OCI-LY1 (cell line): ENCODE results near the gene TOMM40.
"Not testable (repeated sequence)": the region's sequence is repeated elsewhere in the genome, so short reads cannot be mapped to it uniquely, and the experiment has no call there.

Source experiments
- H2AFZ ChIP-seq: fragments of 200-600 bp; sonication (generic), shearing (Covaris generic); 2 replicates; pipeline ENCODE4 v1.6.0; 2014; ENCODE audit warnings: antibody characterized with exemption, mild to moderate bottlenecking, low read length
- H3F3A ChIP-seq: fragments of 200-600 bp; sonication (generic), shearing (Covaris generic); 2 replicates; pipeline ENCODE4 v1.6.0; 2014; ENCODE audit warnings: mild to moderate bottlenecking, antibody characterized with exemption, low read length, moderate library complexity; ENCODE audit not compliant: insufficient read depth
- H3K27ac ChIP-seq: fragments of 200-600 bp; sonication (generic); 2 replicates; pipeline ENCODE4 v1.5.1; 2014; ENCODE audit warnings: low read length, mixed run types, mild to moderate bottlenecking, low read depth; ENCODE audit not compliant: poor library complexity, severe bottlenecking
- H3K27me3 ChIP-seq: fragments of 200-600 bp; sonication (generic); 2 replicates; pipeline ENCODE4 v1.6.0; 2014; ENCODE audit warnings: antibody characterized with exemption, mild to moderate bottlenecking, low read length, moderate library complexity; ENCODE audit not compliant: insufficient read depth
- H3K36me3 ChIP-seq: fragments of 200-600 bp; sonication (generic); 2 replicates; pipeline ENCODE4 v1.6.1; 2014; ENCODE audit warnings: mild to moderate bottlenecking, antibody characterized with exemption, low read length, moderate library complexity, mixed read lengths; ENCODE audit not compliant: insufficient read depth
- H3K4me1 ChIP-seq: fragments of 200-600 bp; sonication (generic); 2 replicates; pipeline ENCODE4 v1.5.1; 2014; ENCODE audit warnings: mild to moderate bottlenecking, low read length, moderate library complexity; ENCODE audit not compliant: insufficient read depth, severe bottlenecking
- H3K4me2 ChIP-seq: fragments of 200-600 bp; sonication (generic), shearing (Covaris generic); 2 replicates; pipeline ENCODE4 v1.6.1; 2014; ENCODE audit warnings: low read length
- H3K4me3 ChIP-seq: fragments of 200-600 bp; sonication (generic); 2 replicates; pipeline ENCODE4 v1.5.1; 2014; ENCODE audit warnings: low read length, low read depth, mild to moderate bottlenecking, mixed read lengths; ENCODE audit not compliant: poor library complexity, severe bottlenecking
- H3K79me2 ChIP-seq: fragments of 200-600 bp; shearing (Covaris generic); 2 replicates; pipeline ENCODE4 v1.6.1; 2016; ENCODE audit warnings: mixed run types, low read length, mixed read lengths; ENCODE audit not compliant: insufficient read depth
- H3K9ac ChIP-seq: fragments of 200-600 bp; sonication (generic), shearing (Covaris generic); 2 replicates; pipeline ENCODE4 v1.6.1; 2014; ENCODE audit warnings: mild to moderate bottlenecking, low read length, mixed read lengths
- H3K9me2 ChIP-seq: fragments of 200-600 bp; sonication (generic), shearing (Covaris generic); 2 replicates; pipeline ENCODE4 v1.6.1; 2014; ENCODE audit warnings: low read depth, mild to moderate bottlenecking, low read length, mixed read lengths
- H3K9me3 ChIP-seq: fragments of 200-600 bp; shearing (Covaris generic); 2 replicates; pipeline ENCODE4 v1.6.1; 2014; ENCODE audit warnings: low read length, mixed read lengths
- H4K20me1 ChIP-seq: fragments of 200-600 bp; sonication (generic), shearing (Covaris generic); 2 replicates; pipeline ENCODE4 v1.6.0; 2016; ENCODE audit warnings: mild to moderate bottlenecking, low read length; ENCODE audit not compliant: insufficient read depth
- CTCF ChIP-seq: fragments of 200-600 bp; sonication (generic), shearing (Covaris generic); IDR thresholded peaks from 2 replicates; pipeline ENCODE4 v1.5.1; 2017; ENCODE audit warnings: mild to moderate bottlenecking, antibody characterized with exemption, low read length, moderate library complexity, mixed read lengths
- EZH2 ChIP-seq: fragments of 200-600 bp; sonication (generic), shearing (Covaris generic); IDR thresholded peaks from 2 replicates; pipeline ENCODE4 v1.8.0; 2017; ENCODE audit warnings: borderline replicate concordance, mixed run types, mild to moderate bottlenecking, antibody characterized with exemption, low read length, moderate library complexity, mixed read lengths

The TOMM40 gene

GRCh38 chr19:44855606-44856005, 35.4 kb upstream of the TOMM40 start:
- Histone ChIP-seq H3K4me3 (no peak overlapping the region), H3K79me2 (no peaks in the 10 kb centered on the region), H3K9me2 (no peaks in the 10 kb centered on the region), H4K20me1 (no peaks in the 10 kb centered on the region), H3K27me3 (no peaks in the 10 kb centered on the region; the same call in 1 of the 2 replicates), H3K4me1 (no peaks in the 10 kb centered on the region), H3K9ac (no peak overlapping the region), H2AFZ (no peak overlapping the region), H3K9me3 (no peaks in the 10 kb centered on the region), H3K4me2 (no peak overlapping the region), H3K27ac (no peak overlapping the region), H3F3A (no peaks in the 10 kb centered on the region), H3K36me3 (no peaks in the 10 kb centered on the region)
- TF ChIP-seq CTCF (no peak), EZH2 (no peak)

GRCh38 chr19:44856421-44857083, 34.5 kb upstream of the TOMM40 start:
- Histone ChIP-seq H3K27me3 (no peaks in the 10 kb centered on the region; the same call in 1 of the 2 replicates), H3K4me2 (no peak overlapping the region), H3K79me2 (no peaks in the 10 kb centered on the region), H4K20me1 (no peaks in the 10 kb centered on the region), H3K9ac (no peak overlapping the region), H2AFZ (no peak overlapping the region), H3K4me1 (no peaks in the 10 kb centered on the region), H3K9me3 (no peaks in the 10 kb centered on the region), H3K4me3 (no peak overlapping the region), H3F3A (no peaks in the 10 kb centered on the region), H3K36me3 (no peaks in the 10 kb centered on the region), H3K27ac (no peak overlapping the region), H3K9me2 (no peaks in the 10 kb centered on the region)
- TF ChIP-seq EZH2 = no peak
- no peak for TF ChIP-seq CTCF

DNA sequence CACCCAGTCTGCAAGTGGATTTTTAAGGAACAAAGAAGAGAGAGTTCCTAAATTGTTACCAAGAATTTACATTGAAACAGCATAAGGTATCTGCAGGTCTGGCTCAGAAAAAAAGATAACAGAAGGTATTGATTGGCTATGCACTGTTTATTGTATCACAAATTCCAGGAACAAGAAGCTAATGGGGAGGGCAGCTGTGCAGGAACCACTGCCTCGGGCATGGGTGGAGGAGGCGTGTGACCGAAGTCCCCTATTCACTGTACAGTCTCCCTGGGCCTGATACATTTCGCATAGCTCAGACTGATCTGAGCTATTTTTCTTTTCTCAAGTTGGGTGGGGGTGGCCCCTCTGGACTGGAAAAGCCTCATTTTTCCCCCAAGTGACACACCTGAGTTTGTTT, 33.2 kb upstream of the TOMM40 start:
- Histone ChIP-seq H3K9ac (no peak overlapping the region), H3K27ac (no peak overlapping the region), H3K4me1 (no peaks in the 10 kb centered on the region), H3K36me3 (no peaks in the 10 kb centered on the region), H4K20me1 (no peaks in the 10 kb centered on the region), H3F3A (no peaks in the 10 kb centered on the region), H2AFZ (no peak overlapping the region), H3K79me2 (no peaks in the 10 kb centered on the region), H3K9me2 (no peaks in the 10 kb centered on the region), H3K9me3 (no peaks in the 10 kb centered on the region), H3K4me2 (no peak overlapping the region), H3K27me3 (no peaks in the 10 kb centered on the region; the same call in 1 of the 2 replicates), H3K4me3 (no peak overlapping the region)
- TF ChIP-seq CTCF (no peak), EZH2 (no peak)

DNA sequence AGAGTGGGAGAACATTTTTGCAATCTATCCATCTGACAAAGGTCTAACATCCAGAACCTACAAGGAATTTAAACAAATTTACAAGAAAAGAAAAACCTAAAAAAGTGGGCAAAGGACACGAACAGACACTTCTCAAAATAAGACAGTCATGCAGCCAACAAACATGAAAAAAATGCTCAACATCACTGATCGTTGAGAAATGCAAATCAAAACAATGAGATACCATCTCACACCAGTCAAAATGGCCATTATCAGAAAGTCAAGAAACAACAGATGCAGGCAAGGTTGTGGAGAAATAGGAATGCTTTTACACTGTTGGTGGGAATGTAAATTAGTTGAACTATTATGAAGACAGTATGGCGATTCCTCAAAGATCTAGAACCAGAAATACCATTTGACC, 29.5 kb upstream of the TOMM40 start:
- not testable (repeated sequence) for H3K79me2 ChIP-seq, H3K4me1 ChIP-seq, H3K27ac ChIP-seq, H3K36me3 ChIP-seq, H3K9me2 ChIP-seq, H3F3A ChIP-seq, H2AFZ ChIP-seq, H3K27me3 ChIP-seq, H3K9ac ChIP-seq, H3K4me3 ChIP-seq, H3K9me3 ChIP-seq, H3K4me2 ChIP-seq, H4K20me1 ChIP-seq
